Activated naive CD8-positive, alpha-beta T cell treated with anti-CD3 and anti-CD28 coated beads, Interleukin-2, amount 10 ng/mL, durations not matched to agents 7 days and 5 days (primary cell): Measurements from ENCODE around the gene RPE65. TPM values are rescaled to one million over a fixed set of nuclear protein-coding genes. Genes with fewer than 3 reads are reported as not detected.

Experiments
- ATAC-seq: fragments of 150-1000 bp; cut with Tn5 transposase; one replicate; pipeline ENCODE4 v1.10.0; 2021; ENCODE audit warnings: low read depth, moderate library complexity
- POLR2A ChIA-PET: fragments of 350-600 bp; sonication (Branson Sonifier 250); formaldehyde crosslinking; loops from one replicate; lab custom pipeline; 2021; ENCODE audit warnings: antibody characterized with exemption; lab: Charles Lee
- DNase-seq: peaks from one replicate; pipeline ENCODE4 v3.0.0; 2021
- H3K27ac Mint-ChIP-seq: one replicate; pipeline ENCODE4 v1.8.0; 2022; ENCODE audit warnings: mild to moderate bottlenecking, mixed read lengths
- H3K27me3 Mint-ChIP-seq: one replicate; pipeline ENCODE4 v1.8.0; 2022; ENCODE audit warnings: mild to moderate bottlenecking, moderate library complexity, mixed read lengths
- H3K36me3 Mint-ChIP-seq: one replicate; pipeline ENCODE4 v1.8.0; 2021; ENCODE audit warnings: mild to moderate bottlenecking, mixed read lengths
- H3K4me1 Mint-ChIP-seq: one replicate; pipeline ENCODE4 v1.8.0; 2021; ENCODE audit warnings: mixed read lengths
- H3K4me3 Mint-ChIP-seq: one replicate; pipeline ENCODE4 v1.8.0; 2022; ENCODE audit warnings: mild to moderate bottlenecking, moderate library complexity, mixed read lengths
- H3K9me3 Mint-ChIP-seq: one replicate; pipeline ENCODE4 v1.8.0; 2021; ENCODE audit warnings: mixed read lengths
- total RNA-seq, 2 experiments: library from RNA; stranded (reverse); gene quantifications; one replicate each; pipeline ENCODE4 v1.2.3, GENCODE V29; 2021

Gene RPE65
- total RNA-seq, 2 experiments from 2014 or later, result not detected

- no peaks in the 10 kb centered on the region for H3K4me1 Mint-ChIP-seq
- POLR2A ChIA-PET, result no interaction called here
Measured at GRCh38 chr1:68379085-68379478, 70.7 kb downstream of the RPE65 start.

More at GRCh38 chr1:68379085-68379478, 70.7 kb downstream of the RPE65 start:
- H3K27ac Mint-ChIP-seq, result no peak overlapping the region
- DNase-seq (no peak), ATAC-seq (no peak)
- no peaks in the 10 kb centered on the region for H3K27me3 Mint-ChIP-seq
- no peaks in the 10 kb centered on the region for H3K9me3 Mint-ChIP-seq
- H3K36me3 Mint-ChIP-seq, result no peaks in the 10 kb centered on the region
- no peak overlapping the region for H3K4me3 Mint-ChIP-seq

Other genes with a start within 250 kb of the RPE65 start
- not detected for gene WLS, start 217.4 kb downstream of the RPE65 start, total RNA-seq
- 10 to 100 TPM; 16.5 to 17.8 TPM for gene DEPDC1, start 47.1 kb upstream of the RPE65 start, total RNA-seq